K562 (cell line): ENCODE results near the gene MEX3D. TPM values are rescaled to one million over a fixed set of nuclear protein-coding genes. Genes with fewer than 3 reads are reported as not detected.

Source experiments
- ATAC-seq: fragments of 200-7000 bp; cut with Tn5 transposase; 3 replicates; pipeline ENCODE4 v1.9.1; 2020; ENCODE audit warnings: moderate library complexity
- BruUV-seq: library from RNA; stranded (reverse); fragments of 400-500 nt; replicated peaks from 2 replicates; lab custom pipeline; 2021; lab: Mats Ljungman, UMichigan
- CTCF ChIA-PET: fragments of 300-600 bp; formaldehyde crosslinking; extraction: SDS; loops from one replicate; lab custom pipeline; 2021; ENCODE audit warnings: low intra/inter-chr PET ratio; lab: Yijun Ruan, JAX
- POLR2A ChIA-PET: fragments of 300-600, 350-650 bp; sonication (Branson Sonifier 250); formaldehyde crosslinking; extraction: SDS; loops from one replicate; lab custom pipeline; 2021; ENCODE audit warnings: antibody characterized with exemption, inconsistent platforms; lab: Yijun Ruan, JAX
- DNase-seq, 4 experiments: peaks; one replicate each; pipeline versions ENCODE4 v3.0.0 to v3.0.0-alpha.2; 2011 to 2018; ENCODE audit warnings: low spot score in 3 of 4, mixed read lengths in 3 of 4; ENCODE audit errors: extremely low read depth in 1 of 4
- FAIRE-seq: peaks from 2 replicates; lab custom pipeline; 2011; peaks lifted over from hg19 to GRCh38; lab: Jason Lieb, UNC
- H2AFZ ChIP-seq: 2 replicates; pipeline ENCODE4 v1.6.0; 2011; ENCODE audit warnings: low read depth, low read length, control low read depth, inconsistent platforms
- H3K27ac ChIP-seq: fragments of 200-600 bp; 3 replicates; pipeline ENCODE4 v1.8.0; 2011; ENCODE audit warnings: low read depth, mild to moderate bottlenecking, control low read depth, inconsistent platforms, low read length, moderate library complexity, mixed read lengths; ENCODE audit errors: extremely low read depth
- H3K27me3 ChIP-seq, 2 experiments: fragments of 300-600 bp in 1 of 2; 2 replicates in 1 of 2; 3 replicates in 1 of 2; pipeline versions ENCODE4 v1.6.0 to v1.8.0; 2011; ENCODE audit warnings: inconsistent platforms in 2 of 2, low read length in 2 of 2, mild to moderate bottlenecking in 1 of 2, mixed read lengths in 1 of 2, moderate library complexity in 1 of 2; ENCODE audit not compliant: control insufficient read depth in 2 of 2, insufficient read depth in 2 of 2
- H3K36me3 ChIP-seq: fragments of 300-600 bp; 3 replicates; pipeline ENCODE4 v1.8.0; 2011; ENCODE audit warnings: mild to moderate bottlenecking, low read length, inconsistent platforms; ENCODE audit not compliant: control insufficient read depth, insufficient read depth
- H3K4me1 ChIP-seq, 2 experiments: fragments of 200-600 bp in 1 of 2; replicated peaks in 1 of 2; 2 replicates in 1 of 2; 3 replicates in 1 of 2; pipeline versions ENCODE4 v1.5.1 to v1.8.0; 2011; ENCODE audit warnings: inconsistent platforms in 2 of 2, low read length in 2 of 2, mild to moderate bottlenecking in 1 of 2, mixed read lengths in 1 of 2, moderate library complexity in 1 of 2; ENCODE audit not compliant: control insufficient read depth in 2 of 2, insufficient read depth in 2 of 2
- H3K4me2 ChIP-seq: 2 replicates; pipeline ENCODE4 v1.6.1; 2011; ENCODE audit warnings: low read length, control low read depth, inconsistent platforms, mixed read lengths; ENCODE audit not compliant: insufficient read depth
- H3K4me3 ChIP-seq: fragments of 200-600 bp; sonication (generic), shearing (Covaris generic); 2 replicates; pipeline ENCODE4 v1.5.1; 2016; ENCODE audit warnings: control low read depth, inconsistent platforms
- H3K79me2 ChIP-seq: fragments of 200-600 bp; 3 replicates; pipeline ENCODE4 v1.8.0; 2011; ENCODE audit warnings: low read length, inconsistent platforms; ENCODE audit not compliant: control insufficient read depth, insufficient read depth
- H3K9ac ChIP-seq, 2 experiments: 2 replicates each; pipeline versions ENCODE4 v1.6.0 to v1.6.1; 2011; ENCODE audit warnings: low read depth in 2 of 2, low read length in 2 of 2, control low read depth in 1 of 2, inconsistent platforms in 1 of 2, mild to moderate bottlenecking in 1 of 2, mixed read lengths in 1 of 2; ENCODE audit not compliant: insufficient read depth in 1 of 2
- H3K9me1 ChIP-seq: one replicate; pipeline ENCODE4 v1.6.0; 2011; ENCODE audit warnings: inconsistent platforms, mild to moderate bottlenecking, low read length, moderate library complexity; ENCODE audit not compliant: control insufficient read depth, insufficient read depth
- H3K9me3 ChIP-seq: replicated peaks from 2 replicates; pipeline ENCODE4 v1.5.1; 2011; ENCODE audit warnings: low read depth, low read length, inconsistent platforms; ENCODE audit not compliant: control insufficient read depth, insufficient read depth
- H4K20me1 ChIP-seq: replicated peaks from 2 replicates; pipeline ENCODE4 v1.6.1; 2011; ENCODE audit warnings: low read length, inconsistent platforms, mixed read lengths; ENCODE audit not compliant: control insufficient read depth, insufficient read depth
- KDM2B ChIP-seq: fragments of 250-450 bp; sonication (Bioruptor Pico); IDR thresholded peaks from 2 replicates; pipeline ENCODE4 v1.8.0; 2021; ENCODE audit warnings: mild to moderate bottlenecking, moderate library complexity
- MAFF ChIP-seq: IDR thresholded peaks from 2 replicates; pipeline ENCODE4 v1.6.1; 2012; ENCODE audit warnings: low read length, improper control_type of control experiment
- MTA2 ChIP-seq: fragments of 450-650 bp; IDR thresholded peaks from 2 replicates; pipeline ENCODE4 v1.6.1; 2016; ENCODE audit warnings: low read depth
- PRMT5 ChIP-seq: sonication (generic); formaldehyde crosslinking; IDR thresholded peaks from 2 replicates; pipeline ENCODE4 v1.5.0; 2020; ENCODE audit warnings: missing genetic modification reagents
- PRPF4 ChIP-seq: fragments of 200-400 bp; formaldehyde crosslinking; IDR thresholded peaks from one replicate; pipeline ENCODE4 v1.6.1; 2017; ENCODE audit warnings: low read length, low read depth, mild to moderate bottlenecking; ENCODE audit not compliant: insufficient read depth, poor library complexity, severe bottlenecking
- RNF2 ChIP-seq: sonication (generic); IDR thresholded peaks from 2 replicates; pipeline ENCODE4 v1.6.1; 2016
- SLC30A9 ChIP-seq: fragments of 250-450 bp; sonication (Bioruptor Pico); IDR thresholded peaks from 2 replicates; pipeline ENCODE4 v1.8.0; 2022; ENCODE audit warnings: mild to moderate bottlenecking, moderate library complexity
- SMAD3 ChIP-seq: fragments of 450-650 bp; formaldehyde crosslinking; conservative IDR thresholded peaks from 2 replicates; pipeline ENCODE4 v1.4.0; 2020; ENCODE audit warnings: mild to moderate bottlenecking
- TFAM ChIP-seq: fragments of 250-450 bp; sonication (Bioruptor Pico); conservative IDR thresholded peaks from 2 replicates; pipeline ENCODE4 v1.5.0; 2021; ENCODE audit warnings: mild to moderate bottlenecking, moderate library complexity
- ZBTB1 ChIP-seq: sonication (generic); formaldehyde crosslinking; IDR thresholded peaks from 2 replicates; pipeline ENCODE4 v1.8.1; 2023; ENCODE audit warnings: missing genetic modification reagents, low read depth, mild to moderate bottlenecking, borderline replicate concordance
- WGBS: fragments of 100-300 bp; shearing (Covaris generic); methylation state at CpG from one replicate; pipeline ENCODE4 v1.1.6; 2016; ENCODE audit warnings: low coverage, mixed read lengths; ENCODE audit not compliant: insufficient coverage; ENCODE audit errors: missing lambda C conversion rate; 5-methylcytosine and 5-hydroxymethylcytosine counted together
- in situ Hi-C: fragments of 300-500 bp; cut with MboI; formaldehyde crosslinking; loops from 4 replicates; pipeline ENCODE4 v1.15.0; 2018; ENCODE audit warnings: inconsistent platforms, mixed read lengths
- intact Hi-C: fragments of 100-400 bp; cut with micrococcal nuclease; formaldehyde crosslinking; loops from 2 replicates; pipeline ENCODE4 v1.14.2; 2022
- polyA plus RNA-seq, 8 experiments: library from polyadenylated mRNA; depleted of rRNA in 4 of 8; stranded (reverse) in 5 of 8; unstranded in 3 of 8; fragments of >200 nt; fragmentation: Nextera tagmentation in 2 of 8; fragmentation: Illumina TruSeq in 1 of 8; extraction: Ambion mirVana in 2 of 8; extraction: Trizol in 1 of 8; gene quantifications; 2 replicates each; pipeline versions ENCODE4 v1.2.1 to v1.2.3, GENCODE V29; 2011 to 2014; ENCODE audit warnings: inconsistent platforms in 1 of 8, missing spikeins in 1 of 8
- total RNA-seq, 7 experiments: library from RNA; depleted of rRNA in 6 of 7; stranded (reverse); fragments of >200 nt in 6 of 7; fragmentation: Illumina TruSeq in 2 of 7; extraction: Trizol in 2 of 7; gene quantifications; 2 replicates each; pipeline versions ENCODE4 v1.2.1 to v1.2.3, GENCODE V29; 2011 to 2021; ENCODE audit warnings: low replicate concordance in 1 of 7
- TF ChIP-seq, protein P1 (sequence below): fragments of 250-450 bp; sonication (Bioruptor Pico); IDR thresholded peaks from 2 replicates; pipeline ENCODE4 v1.8.0; 2021; ENCODE audit warnings: moderate library complexity, mild to moderate bottlenecking, inconsistent platforms
- TF ChIP-seq, protein P2 (sequence below): fragments of 250-450 bp; sonication (Bioruptor Pico); IDR thresholded peaks from 2 replicates; pipeline ENCODE4 v1.9.0; 2021; ENCODE audit warnings: mild to moderate bottlenecking, inconsistent platforms
- TF ChIP-seq, protein P3 (sequence below): sonication (generic); formaldehyde crosslinking; IDR thresholded peaks from 2 replicates; pipeline ENCODE4 v1.8.0; 2022; ENCODE audit warnings: missing genetic modification reagents, mild to moderate bottlenecking, moderate library complexity, borderline replicate concordance
- TF ChIP-seq, protein P4 (sequence below): IDR thresholded peaks from 2 replicates; pipeline ENCODE4 v1.6.1; 2012; ENCODE audit warnings: low read depth, low read length, improper control_type of control experiment, borderline replicate concordance

The MEX3D gene
- total and polyA plus RNA-seq, 9 of the 15 experiments (the other 6 are each of a cell fraction or from before 2014, with no cell fraction given), result 1.7 to 39.3 (median 5.7) TPM

DNA sequence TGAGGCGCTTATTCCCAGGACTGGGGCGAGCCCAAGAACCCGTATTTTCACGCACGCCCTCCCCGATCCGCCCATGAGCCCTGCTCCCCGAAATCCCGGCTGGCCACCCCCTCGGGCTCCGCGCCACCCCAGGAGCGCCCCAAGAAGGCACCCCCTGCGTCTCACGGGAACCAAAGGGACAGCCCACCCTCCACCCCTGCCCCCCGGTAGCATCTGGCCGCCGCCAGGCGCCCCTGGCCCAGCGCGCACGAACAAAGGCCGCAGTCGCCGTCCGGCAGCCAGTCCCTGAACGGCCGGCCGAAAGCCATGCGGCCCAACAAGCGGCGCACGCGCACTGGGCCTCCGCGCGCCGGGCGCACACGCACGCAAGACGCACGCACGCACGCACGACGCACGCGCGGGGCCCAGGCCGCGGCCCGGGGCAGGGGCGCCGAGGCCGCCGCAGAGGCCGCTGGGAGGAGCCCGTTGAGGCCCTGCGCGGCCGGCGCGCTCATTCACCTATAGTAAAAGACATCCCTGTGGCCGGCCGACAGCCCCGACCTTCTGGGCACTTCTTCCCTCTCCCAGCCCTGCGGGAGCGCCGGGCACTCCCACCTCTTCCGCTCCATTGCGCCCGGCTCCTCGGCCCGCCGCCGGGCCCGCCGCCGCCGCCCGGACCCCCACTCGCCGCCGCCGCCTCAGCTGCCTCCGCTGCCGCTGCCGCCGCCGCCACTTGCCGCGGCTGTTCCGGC is 24.1 kb upstream of the MEX3D start:
- FAIRE-seq, result peak; percentile 26
- TF ChIP-seq TFAM (CRISPR knock-in tag), result no peak
- TF ChIP-seq, protein P1, sequence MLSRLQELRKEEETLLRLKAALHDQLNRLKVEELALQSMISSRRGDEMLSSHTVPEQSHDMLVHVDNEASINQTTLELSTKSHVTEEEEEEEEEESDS (CRISPR knock-in tag), result no peak
- TF ChIP-seq, protein P2, sequence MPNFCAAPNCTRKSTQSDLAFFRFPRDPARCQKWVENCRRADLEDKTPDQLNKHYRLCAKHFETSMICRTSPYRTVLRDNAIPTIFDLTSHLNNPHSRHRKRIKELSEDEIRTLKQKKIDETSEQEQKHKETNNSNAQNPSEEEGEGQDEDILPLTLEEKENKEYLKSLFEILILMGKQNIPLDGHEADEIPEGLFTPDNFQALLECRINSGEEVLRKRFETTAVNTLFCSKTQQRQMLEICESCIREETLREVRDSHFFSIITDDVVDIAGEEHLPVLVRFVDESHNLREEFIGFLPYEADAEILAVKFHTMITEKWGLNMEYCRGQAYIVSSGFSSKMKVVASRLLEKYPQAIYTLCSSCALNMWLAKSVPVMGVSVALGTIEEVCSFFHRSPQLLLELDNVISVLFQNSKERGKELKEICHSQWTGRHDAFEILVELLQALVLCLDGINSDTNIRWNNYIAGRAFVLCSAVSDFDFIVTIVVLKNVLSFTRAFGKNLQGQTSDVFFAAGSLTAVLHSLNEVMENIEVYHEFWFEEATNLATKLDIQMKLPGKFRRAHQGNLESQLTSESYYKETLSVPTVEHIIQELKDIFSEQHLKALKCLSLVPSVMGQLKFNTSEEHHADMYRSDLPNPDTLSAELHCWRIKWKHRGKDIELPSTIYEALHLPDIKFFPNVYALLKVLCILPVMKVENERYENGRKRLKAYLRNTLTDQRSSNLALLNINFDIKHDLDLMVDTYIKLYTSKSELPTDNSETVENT (CRISPR knock-in tag), result peak; percentile 74
- no peak for TF ChIP-seq PRMT5
- TF ChIP-seq ZBTB1 (CRISPR knock-in tag), result no peak; the same call in 1 of the 2 replicates
- TF ChIP-seq, protein P3, sequence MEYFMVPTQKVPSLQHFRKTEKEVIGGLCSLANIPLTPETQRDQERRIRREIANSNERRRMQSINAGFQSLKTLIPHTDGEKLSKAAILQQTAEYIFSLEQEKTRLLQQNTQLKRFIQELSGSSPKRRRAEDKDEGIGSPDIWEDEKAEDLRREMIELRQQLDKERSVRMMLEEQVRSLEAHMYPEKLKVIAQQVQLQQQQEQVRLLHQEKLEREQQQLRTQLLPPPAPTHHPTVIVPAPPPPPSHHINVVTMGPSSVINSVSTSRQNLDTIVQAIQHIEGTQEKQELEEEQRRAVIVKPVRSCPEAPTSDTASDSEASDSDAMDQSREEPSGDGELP (CRISPR knock-in tag), result peak; percentile 62; the same call in 1 of the 2 replicates
- no peak for TF ChIP-seq MTA2
- TF ChIP-seq KDM2B (CRISPR knock-in tag), result 0 out of 2 replicates have a peak, but pooled peaks have one; percentile 73
- no peak for TF ChIP-seq MAFF
- TF ChIP-seq SLC30A9 (CRISPR knock-in tag), result no peak
- TF ChIP-seq, protein P4, sequence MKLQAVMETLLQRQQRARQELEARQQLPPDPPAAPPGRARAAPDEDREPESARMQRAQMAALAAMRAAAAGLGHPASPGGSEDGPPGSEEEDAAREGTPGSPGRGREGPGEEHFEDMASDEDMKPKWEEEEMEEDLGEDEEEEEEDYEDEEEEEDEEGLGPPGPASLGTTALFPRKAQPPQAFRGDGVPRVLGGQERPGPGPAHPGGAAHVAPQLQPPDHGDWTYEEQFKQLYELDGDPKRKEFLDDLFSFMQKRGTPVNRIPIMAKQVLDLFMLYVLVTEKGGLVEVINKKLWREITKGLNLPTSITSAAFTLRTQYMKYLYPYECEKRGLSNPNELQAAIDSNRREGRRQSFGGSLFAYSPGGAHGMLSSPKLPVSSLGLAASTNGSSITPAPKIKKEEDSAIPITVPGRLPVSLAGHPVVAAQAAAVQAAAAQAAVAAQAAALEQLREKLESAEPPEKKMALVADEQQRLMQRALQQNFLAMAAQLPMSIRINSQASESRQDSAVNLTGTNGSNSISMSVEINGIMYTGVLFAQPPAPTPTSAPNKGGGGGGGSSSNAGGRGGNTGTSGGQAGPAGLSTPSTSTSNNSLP, result no peak
- peak; percentile 52; the same call in 1 of the 2 replicates for TF ChIP-seq RNF2
- no peak for TF ChIP-seq PRPF4
- TF ChIP-seq SMAD3 (CRISPR knock-in tag), result no peak

More for the DNA sequence above, 24.1 kb upstream of the MEX3D start:
- intact Hi-C loops (no loop called here), in situ Hi-C loops (no loop called here)
- DNase-seq (peak; percentile 87 to 94 (median 90)), ATAC-seq (peak; percentile 88)
- Histone ChIP-seq H3K27me3 (no peaks in the 10 kb centered on the region), H3K4me2 (peak overlapping the region; percentile 98), H3K9ac (peak overlapping the region; percentile 100), H3K4me1 (peaks cover 15 to 40% of the 10 kb centered on the region in 2 experiments), H3K27ac (peak overlapping the region; percentile 95), H4K20me1 (0 out of 2 replicates have a peak, but pooled peaks cover 8% of the 10 kb centered on the region), H3K4me3 (peak overlapping the region; percentile 92), H3K9me1 (no peaks in the 10 kb centered on the region), H3K79me2 (peaks cover 50% of the 10 kb centered on the region), H2AFZ (peak overlapping the region; percentile 72; the same call in 1 of the 2 replicates), H3K9me3 (no peaks in the 10 kb centered on the region), H3K36me3 (peaks cover 54% of the 10 kb centered on the region; the same call in 2 of the 3 replicates)
- BruUV-seq, result no TSS peak
- CTCF ChIA-PET, result interaction anchor here (0.7 kb wide), 1 partner anchor 81 kb away, joined by 3 read pairs; no protein-coding TSS in a partner anchor
- WGBS, result under 1% methylated on average over 58 of the region's 94 CpGs
- POLR2A ChIA-PET, result interaction anchor here (0.6 to 6.6 kb wide), 7 partner anchors 9 to 60 kb away, joined by 3 to 40 read pairs (median 5); partner anchors contain the start of genes TCF3 and UQCR11
